HG03066 (cell line): Measurements from ENCODE around the gene SFTPD.
A peak's percentile ranks its signal among the peaks of the same experiment; 100 is the strongest.
"Not testable (repeated sequence)": the region's sequence is repeated elsewhere in the genome, so short reads cannot be mapped to it uniquely, and the experiment has no call there.

Experiments
- ATAC-seq: cut with Tn5 transposase; IDR thresholded peaks from one replicate; pipeline ENCODE4 v1.9.1; 2021; ENCODE audit warnings: low read depth; ENCODE audit not compliant: unreplicated experiment

SFTPD gene

GRCh38 chr10:79948976-79949722 is at the start of gene SFTPD:
SFTPD (minus strand) TSS chr10:79949105; CDS start chr10:79946659, 2,446 bp downstream.
- ATAC-seq: no peak

- no peak for ATAC-seq
These were observed 47.2 kb upstream of the SFTPD start for GRCh38 chr10:79995979-79996634.

- ATAC-seq: no peak
These were observed 45.7 kb upstream of the SFTPD start for GRCh38 chr10:79994556-79994955.

DNA sequence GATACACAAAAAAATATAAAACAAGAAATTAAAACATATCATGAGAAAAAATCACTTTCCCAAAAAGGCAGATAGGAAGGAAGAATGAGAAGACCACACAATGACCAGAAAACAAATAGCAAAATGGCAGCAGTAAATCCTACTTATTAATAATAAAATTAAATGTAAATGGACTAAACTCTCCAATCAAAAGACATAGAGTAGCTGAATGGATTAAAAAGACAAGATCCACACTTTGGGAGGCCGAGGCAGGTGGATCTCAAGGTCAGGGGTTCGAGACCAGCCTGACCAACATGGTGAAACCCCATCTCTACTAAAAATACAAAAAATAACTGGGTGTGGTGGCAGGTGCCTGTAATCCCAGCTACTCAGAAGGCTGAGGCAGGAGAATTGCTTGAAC is 39.3 kb upstream of the SFTPD start:
- ATAC-seq: not testable (repeated sequence)

DNA sequence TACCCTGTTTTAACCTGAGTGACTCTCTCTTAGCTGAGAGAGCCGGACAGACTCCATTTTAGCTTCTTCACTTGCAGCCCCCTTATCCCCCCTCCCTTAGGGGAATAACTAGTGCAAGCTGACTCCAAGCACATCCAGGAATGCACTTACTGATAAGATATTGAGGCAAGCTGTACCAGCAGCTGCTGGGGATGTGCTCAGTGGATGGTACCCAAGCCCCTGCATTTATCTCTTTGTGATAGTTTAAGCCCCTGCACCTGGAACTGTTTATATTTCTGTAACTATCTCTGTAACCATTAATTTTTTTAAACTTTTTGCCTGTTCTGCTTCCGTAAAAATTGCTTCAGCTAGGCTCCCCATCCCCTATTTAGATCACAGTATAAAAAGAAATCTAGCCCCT is 37.8 kb upstream of the SFTPD start:
- ATAC-seq: not testable (repeated sequence)

DNA sequence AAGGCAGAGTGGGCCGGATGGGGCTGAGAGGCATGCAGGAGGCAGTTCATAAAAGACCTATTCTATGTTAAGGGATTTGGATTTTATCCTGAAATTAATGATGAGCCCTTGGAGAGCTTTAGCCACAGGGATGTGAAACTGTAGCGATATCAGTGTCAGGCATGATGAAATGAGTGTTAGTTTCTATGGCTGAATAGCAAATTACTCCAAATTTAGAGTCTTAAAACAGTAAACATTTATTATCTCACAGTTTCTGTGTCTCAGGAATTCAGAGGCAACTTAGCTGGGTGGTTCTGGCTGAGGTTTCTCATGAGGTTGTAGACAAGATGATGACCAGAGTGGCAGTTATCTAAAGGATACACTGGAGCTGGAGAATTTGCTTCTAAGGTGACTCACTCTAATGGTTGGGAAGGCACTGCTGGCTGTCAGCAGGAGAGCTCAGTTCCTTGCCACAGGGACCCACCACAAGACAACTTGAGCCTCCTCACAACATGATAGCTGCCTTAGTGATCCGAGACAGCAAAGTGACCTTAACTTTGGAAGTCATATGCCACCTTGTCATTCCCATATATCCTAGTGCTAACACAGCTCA is 36.7 kb upstream of the SFTPD start:
- ATAC-seq: no peak

GRCh38 chr10:79984851-79985250 is 35.9 kb upstream of the SFTPD start:
- ATAC-seq: peak; percentile 80

GRCh38 chr10:79983286-79983909 is 34.5 kb upstream of the SFTPD start:
- ATAC-seq: no peak

GRCh38 chr10:79982861-79983260 is 34.0 kb upstream of the SFTPD start:
- ATAC-seq: no peak

- no peak for ATAC-seq
These were observed 33.5 kb upstream of the SFTPD start for GRCh38 chr10:79982362-79982800.

DNA sequence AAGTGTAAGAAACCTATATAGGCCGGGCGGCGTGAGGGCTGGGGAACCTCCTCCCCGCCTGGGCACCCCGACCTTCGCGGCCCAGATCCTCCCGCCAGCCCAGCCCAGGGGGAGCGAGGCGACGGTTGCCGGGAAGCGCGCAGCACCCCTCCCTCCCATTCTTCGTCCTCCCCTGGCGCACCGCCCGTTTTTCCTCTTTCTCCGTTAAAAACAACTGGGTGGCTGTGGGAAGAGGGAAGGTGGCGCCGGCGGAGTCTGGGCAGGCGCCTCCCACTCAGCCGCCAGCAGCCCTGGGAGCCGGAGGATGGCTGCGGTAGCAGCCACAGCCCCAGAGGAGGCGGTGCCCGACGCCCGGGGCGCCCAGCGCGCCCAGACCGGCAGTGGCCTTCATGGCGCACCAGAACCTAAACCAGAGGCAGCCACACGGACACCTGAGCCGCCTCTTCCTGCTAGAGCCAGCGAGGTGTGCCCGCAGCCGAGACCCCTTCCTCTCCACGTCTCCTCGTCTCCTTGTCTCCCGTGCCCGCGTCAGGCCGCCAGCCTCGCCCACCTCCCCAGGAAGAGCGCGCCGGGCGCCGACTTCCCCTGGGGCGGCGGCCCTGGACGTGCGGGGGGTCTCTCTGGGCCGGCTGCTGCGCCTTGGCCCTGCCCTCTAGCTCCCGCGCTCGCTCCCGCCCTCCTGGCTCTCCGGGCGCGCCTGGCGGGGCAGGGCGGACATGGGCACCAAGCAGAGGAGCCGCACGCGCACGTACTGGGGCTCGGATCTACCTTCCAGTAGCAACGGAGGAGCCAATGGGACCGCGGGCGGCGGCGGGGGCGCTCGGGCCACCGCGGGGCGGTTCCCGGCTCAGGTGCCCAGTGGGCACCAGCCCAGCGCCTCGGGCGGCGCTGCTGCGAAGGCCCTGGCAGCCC is 32.8 kb upstream of the SFTPD start:
- no peak for ATAC-seq

GRCh38 chr10:79980711-79981110 is 31.8 kb upstream of the SFTPD start:
- no peak for ATAC-seq

DNA sequence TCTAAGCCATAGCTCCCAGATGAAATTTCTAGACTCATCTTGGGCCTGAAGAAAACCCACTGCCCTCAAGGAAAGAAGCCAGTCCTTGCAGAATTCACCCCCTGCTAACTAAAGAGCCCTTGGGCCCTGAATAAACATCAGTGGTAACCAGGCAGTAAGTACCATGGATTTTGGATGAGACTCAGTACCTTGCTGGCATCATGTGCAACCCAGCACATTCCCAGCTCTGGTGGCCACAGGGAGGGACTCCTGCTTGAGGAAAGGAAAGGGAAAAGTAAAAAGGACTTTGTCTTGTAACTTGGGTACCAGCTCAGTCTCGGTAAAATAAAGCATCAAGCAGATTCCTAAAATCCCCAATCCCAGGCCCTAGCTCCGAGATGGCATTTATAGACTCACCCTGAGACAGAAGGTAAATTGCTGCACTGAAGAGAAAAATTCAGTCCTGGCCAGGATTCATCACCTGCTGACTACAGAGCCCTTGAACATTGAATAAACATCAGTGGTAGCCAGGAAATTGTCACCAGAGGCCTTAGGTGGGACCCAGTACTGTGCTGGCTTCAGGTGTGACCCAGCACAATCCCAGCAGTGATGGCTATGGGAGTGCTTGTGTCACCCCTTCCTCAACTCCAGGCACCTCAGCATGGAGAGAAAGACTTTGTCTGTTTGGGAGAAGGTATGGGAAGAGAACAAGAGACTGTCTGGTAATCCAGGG is 31.2 kb upstream of the SFTPD start:
- ATAC-seq: no peak

DNA sequence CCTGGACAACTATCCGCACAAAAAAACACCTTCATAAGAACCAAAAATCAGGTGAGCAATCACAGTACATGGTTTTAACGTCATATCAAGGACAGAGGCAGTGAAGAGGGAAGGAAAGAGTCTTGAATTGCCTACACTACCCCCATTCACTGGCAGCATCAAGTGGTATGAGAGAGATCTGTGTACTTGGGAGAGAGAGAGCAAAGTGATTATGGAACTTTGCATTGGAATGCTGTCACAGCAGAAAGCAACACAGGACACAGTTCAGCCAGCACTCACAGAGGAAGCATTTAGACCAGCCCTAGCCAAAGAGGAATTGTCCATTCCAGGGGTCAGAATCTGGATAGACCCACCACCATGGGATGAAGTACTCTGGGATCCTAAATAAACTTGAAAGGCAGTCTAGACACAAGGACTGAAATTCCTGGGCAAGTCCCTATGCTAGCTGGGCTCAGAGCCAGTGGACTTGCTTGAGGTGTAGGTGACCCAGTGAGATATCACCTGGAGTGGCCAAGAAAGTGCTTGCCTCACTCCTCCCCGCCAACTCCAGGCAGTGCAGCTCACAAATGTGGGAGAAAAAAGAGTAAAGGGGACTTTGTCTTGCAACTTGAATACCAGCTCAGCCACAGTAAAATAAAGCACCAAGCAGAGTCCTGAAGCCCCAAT is 30.5 kb upstream of the SFTPD start:
- ATAC-seq: no peak

DNA sequence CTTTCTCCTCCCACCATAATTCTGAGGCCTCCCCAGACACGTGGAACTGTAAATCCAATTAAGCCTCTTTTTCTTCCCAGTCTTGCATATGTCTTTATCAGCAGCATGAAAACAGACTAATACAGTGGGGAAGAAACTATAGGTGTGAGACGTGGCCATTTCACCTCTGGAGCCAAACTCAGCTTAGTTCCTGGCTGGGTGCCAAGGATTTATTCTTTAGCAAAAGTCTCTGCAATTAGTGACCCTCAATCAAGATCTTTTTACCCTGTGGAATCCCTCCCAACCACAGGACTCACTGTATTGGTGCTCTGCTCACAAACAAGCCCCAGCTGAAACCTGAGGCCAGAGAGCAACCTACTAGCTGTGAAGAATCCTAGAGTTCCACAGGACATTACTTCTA is 28.1 kb upstream of the SFTPD start:
- no peak for ATAC-seq

DNA sequence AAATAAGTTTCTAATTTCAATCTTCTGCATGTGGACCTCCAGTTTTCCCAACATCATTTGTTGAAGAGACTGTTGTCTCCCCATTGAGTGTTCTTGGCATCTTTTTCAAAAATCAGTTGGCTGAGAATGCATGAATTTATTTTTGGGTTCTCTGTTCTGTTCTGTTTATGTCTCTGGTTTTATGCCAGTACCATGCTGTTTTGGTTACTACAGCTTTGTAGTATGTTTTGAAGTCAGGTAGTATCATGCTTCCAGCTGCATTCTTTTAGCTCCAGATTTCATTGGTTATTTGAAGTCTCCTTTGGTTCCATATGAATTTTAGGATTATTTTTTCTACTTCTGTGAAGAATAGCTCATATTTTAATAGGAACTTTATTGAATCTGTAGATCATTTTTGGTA is 21.2 kb upstream of the SFTPD start:
- ATAC-seq: no peak

DNA sequence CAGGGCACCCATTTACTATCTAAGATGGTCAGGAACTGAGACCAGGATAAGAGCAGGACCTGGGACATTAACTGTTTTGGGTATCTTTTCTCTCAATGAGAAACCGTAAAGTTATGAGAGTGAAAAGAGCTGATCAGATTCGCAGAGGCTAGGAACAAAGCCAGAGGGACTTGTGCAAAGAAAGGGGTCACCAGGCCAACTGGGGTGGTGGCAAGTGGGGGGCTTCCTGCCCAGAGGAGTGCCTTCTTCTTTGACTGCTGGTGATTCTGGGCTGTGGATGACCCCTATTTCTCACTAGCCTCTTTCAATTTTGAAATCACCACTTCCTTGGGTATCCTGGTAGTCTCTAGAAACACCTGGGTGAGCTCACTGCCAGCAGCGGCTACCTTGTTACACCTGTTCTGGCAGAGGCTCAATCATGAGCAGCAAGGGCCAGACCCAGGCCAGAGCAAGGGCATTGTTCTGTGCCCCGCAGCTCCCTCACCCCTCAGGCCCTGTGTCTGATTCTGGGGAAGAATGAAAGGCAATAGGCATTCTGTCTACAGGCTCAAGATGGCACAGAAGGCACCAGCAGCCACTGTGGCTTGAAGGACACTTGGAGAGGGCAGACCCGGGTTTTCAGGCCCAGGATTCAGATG is 999 bp downstream of the SFTPD start:
- no peak for ATAC-seq

DNA sequence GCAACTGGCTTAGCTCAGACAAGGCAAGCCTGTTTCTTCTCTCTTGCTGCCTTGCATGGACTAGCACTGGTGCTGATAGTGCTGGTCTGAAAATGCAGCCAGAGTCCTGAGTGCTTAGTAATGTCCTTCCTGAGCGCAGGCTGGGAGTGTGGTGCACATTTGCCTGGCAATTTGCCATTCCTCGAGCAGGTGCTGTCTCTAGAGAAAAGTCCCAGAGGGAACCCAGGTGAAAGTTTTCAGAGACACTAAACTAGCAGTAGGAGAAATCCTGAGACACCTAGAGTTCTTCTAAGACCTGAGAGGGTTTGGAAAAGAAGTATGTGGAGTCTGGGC is 1.9 kb downstream of the SFTPD start:
- no peak for ATAC-seq
